Measurements from ENCODE around the gene CALB2.

Gene CALB2

DNA sequence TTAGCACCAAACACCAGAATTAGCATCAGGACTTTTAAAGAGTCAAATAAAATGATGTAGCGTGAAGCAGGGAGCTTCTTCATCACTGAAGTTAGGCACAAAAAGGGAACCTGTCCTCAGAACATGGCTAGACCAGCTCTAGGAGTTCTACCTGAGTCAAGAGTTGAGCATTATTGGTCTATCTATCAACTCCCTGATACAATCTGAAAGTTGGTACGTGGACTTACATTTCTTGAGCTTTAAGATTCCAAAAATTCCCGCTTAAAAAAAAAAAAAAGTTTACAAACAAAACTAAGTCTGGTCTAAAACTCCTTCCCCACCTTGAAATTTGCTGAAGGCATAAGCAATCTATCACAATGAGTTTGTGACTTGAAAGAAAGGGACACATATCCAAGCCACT, 71.1 kb downstream of the CALB2 start:
- no peak for DNase-seq

DNA sequence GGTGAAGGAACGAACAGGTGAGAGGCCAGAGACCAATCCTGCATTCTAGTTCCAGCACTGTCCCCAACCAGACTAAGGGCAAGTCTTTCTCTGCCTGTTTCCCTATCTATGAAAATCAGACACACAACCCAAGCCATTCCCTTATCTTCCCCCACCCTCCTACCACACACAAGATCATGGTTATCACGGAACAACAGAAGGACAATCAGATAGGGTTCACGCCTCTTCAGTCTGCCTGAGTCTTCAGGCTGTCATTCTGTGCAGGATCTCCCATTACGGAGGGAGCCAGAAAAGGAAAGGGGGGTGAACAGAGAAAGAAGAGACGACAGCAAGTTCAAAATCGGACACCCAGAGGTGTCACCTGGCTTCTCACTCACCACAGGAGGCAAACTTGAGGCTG, 72.2 kb downstream of the CALB2 start:
- no peak for DNase-seq

GRCh38 chr16:71431176-71431575, 72.7 kb downstream of the CALB2 start:
- no peak for DNase-seq

DNA sequence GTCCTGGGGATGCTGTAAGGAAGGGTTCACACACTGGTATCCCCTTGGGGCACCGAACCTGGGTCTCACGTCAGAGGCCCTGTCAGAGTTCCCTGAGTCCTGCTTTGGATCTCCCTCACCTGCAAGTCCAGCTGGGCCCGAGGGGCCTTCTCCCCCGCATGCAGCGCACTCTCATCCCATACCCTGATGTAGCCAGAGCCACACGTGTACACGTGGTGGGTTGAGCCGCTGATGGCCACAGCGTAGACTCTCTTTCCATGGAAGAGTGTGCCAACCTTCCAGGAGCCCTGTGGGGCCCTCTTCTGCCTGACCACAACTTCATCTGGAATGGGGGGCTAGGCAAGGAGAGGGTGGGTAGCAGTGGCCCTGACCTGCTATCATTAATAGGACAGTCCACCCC, 73.5 kb downstream of the CALB2 start:
- no peak for DNase-seq

GRCh38 chr16:71432906-71433305, 74.4 kb downstream of the CALB2 start:
- DNase-seq: no peak

DNA sequence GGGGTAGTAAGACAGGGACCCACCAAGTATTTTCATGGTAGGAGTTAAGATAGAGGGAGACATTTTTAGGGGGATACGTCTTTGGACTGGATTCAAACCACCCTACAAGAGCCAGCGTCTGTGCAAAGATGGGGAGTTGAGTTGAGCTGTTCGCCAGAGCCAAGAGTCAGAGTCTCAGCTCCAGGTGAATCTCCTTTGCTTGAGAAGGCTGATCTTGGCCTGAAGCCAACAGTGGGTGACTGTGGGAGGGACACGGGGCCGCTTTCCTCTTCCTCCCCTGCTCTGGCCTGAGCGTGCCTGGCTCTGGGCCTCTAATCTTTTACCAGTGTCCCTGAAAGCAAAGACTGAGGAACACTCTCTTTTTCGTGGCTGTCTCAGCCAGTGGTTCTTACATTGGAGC, 78.0 kb downstream of the CALB2 start:
- no peak for DNase-seq

GRCh38 chr16:71439523-71439922, 81.0 kb downstream of the CALB2 start:
- DNase-seq: no peak

Data from CD4-positive, alpha-beta T cell treated with Interleukin-17A for 1 hour (primary cell).